Muscle of back (tissue), 11 donors: ENCODE data around the gene RIC1. TPM values are rescaled to one million over a fixed set of nuclear protein-coding genes. Genes with fewer than 3 reads are reported as not detected.

Source experiments
- DNase-seq, 3 donors: peaks; one replicate each; pipeline versions ENCODE4 v3.0.0 to v3.0.0-alpha.2; 2013
- polyA plus RNA-seq, 10 donors: library from polyadenylated mRNA; unstranded; fragments of 120-200 nt; gene quantifications; one replicate each; pipeline ENCODE4 v1.2.1, GENCODE V29; 2013; ENCODE audit not compliant: insufficient read length in 10 of 10

RIC1 gene
- polyA plus RNA-seq, 10 donors, result 14.5 to 21.8 (median 19.7) TPM

DNA sequence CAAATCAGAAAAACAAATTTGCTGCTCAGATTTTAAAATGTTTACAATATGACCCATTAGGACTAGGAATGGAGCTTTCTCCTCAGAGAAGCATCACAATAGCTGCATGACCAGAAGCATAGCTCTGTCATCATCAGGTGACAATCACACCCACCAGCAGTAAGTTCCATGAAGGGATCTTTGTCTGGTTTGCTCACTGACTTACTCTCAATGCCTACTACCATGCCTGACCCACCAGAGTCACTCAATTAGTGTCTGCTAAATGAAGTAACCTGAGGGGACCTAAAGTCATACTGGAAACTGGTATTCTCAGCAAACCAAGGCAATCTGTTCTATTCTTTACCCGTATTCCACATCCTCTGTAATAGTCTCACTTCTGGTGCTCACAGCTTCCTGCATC is 196.3 kb downstream of the RIC1 start:
- DNase-seq, result no peak

Other genes with a start within 250 kb of the RIC1 start
- 10 to 100 TPM; 26.3 to 35.3 (median 33.2) TPM for gene PLGRKT, start 191.2 kb upstream of the RIC1 start, polyA plus RNA-seq
- gene CD274, start 178.6 kb upstream of the RIC1 start, polyA plus RNA-seq, result 1 to 10 TPM in 3 of 10 donors, under 1 TPM in 7; 0.57 to 1.9 (median 0.89) TPM
- 1 to 10 TPM in 9 of 10 donors, under 1 TPM in 1; 0.54 to 3.1 (median 1.7) TPM for gene PDCD1LG2, start 118.6 kb upstream of the RIC1 start, polyA plus RNA-seq
- gene ERMP1, start 204.0 kb downstream of the RIC1 start, polyA plus RNA-seq, result 10 to 100 TPM in 3 of 10 donors, 1 to 10 TPM in 7; 6.6 to 12.6 (median 8.8) TPM